GM19351 (cell line): ENCODE results near the gene SNX21.
"Not testable (repeated sequence)": the region's sequence is repeated elsewhere in the genome, so short reads cannot be mapped to it uniquely, and the experiment has no call there.

Source experiments
- ATAC-seq: cut with Tn5 transposase; IDR thresholded peaks from one replicate; pipeline ENCODE4 v1.9.1; 2021; ENCODE audit warnings: mild to moderate bottlenecking, moderate library complexity; ENCODE audit not compliant: unreplicated experiment

The SNX21 gene

GRCh38 chr20:45848421-45848820 lies 14.8 kb downstream of the SNX21 start:
- ATAC-seq = no peak

GRCh38 chr20:45848969-45849582 lies 15.5 kb downstream of the SNX21 start:
- ATAC-seq = no peak

GRCh38 chr20:45850238-45850637 lies 16.6 kb downstream of the SNX21 start:
- no peak for ATAC-seq

GRCh38 chr20:45850926-45851325 lies 17.3 kb downstream of the SNX21 start:
- ATAC-seq = no peak

GRCh38 chr20:45851501-45851900 lies 17.9 kb downstream of the SNX21 start:
- ATAC-seq = no peak

- ATAC-seq = no peak
Observed at GRCh38 chr20:45852326-45852725, 18.7 kb downstream of the SNX21 start.

GRCh38 chr20:45853484-45853883 lies 19.9 kb downstream of the SNX21 start:
- no peak for ATAC-seq

- peak; percentile 95 for ATAC-seq
Observed at GRCh38 chr20:45857114-45857881, 23.7 kb downstream of the SNX21 start, which contains the start of the genes ACOT8 and ZSWIM3. Gene ACOT8, minus strand, starts transcription at chr20:45857392. Its CDS starts 77 bp downstream, at chr20:45857315. Gene ZSWIM3, plus strand, starts transcription at chr20:45857614. Its CDS starts 212 bp downstream, at chr20:45857826.

- ATAC-seq = peak; percentile 34
Observed at GRCh38 chr20:45857882-45858216, 24.2 kb downstream of the SNX21 start.

GRCh38 chr20:45859916-45860315 lies 26.3 kb downstream of the SNX21 start:
- no peak for ATAC-seq

- ATAC-seq = no peak
Observed at GRCh38 chr20:45860560-45861220, 27.1 kb downstream of the SNX21 start.

- no peak for ATAC-seq
Observed at GRCh38 chr20:45861221-45862075, 27.8 kb downstream of the SNX21 start.

- ATAC-seq = no peak
Observed at GRCh38 chr20:45863543-45864470, 30.2 kb downstream of the SNX21 start.

GRCh38 chr20:45866454-45866853 lies 32.9 kb downstream of the SNX21 start:
- ATAC-seq = no peak

- ATAC-seq = no peak
Observed at GRCh38 chr20:45867136-45867818, 33.7 kb downstream of the SNX21 start.

- ATAC-seq = no peak
Observed at GRCh38 chr20:45867819-45868176, 34.2 kb downstream of the SNX21 start.

GRCh38 chr20:45872626-45873025 lies 39.0 kb downstream of the SNX21 start:
- ATAC-seq = no peak

- ATAC-seq = no peak
Observed at GRCh38 chr20:45873409-45874103, 40.0 kb downstream of the SNX21 start.

- not testable (repeated sequence) for ATAC-seq
Observed at GRCh38 chr20:45874104-45874481, 40.5 kb downstream of the SNX21 start.
